ENCODE results near the gene SCRN1.

DNA sequence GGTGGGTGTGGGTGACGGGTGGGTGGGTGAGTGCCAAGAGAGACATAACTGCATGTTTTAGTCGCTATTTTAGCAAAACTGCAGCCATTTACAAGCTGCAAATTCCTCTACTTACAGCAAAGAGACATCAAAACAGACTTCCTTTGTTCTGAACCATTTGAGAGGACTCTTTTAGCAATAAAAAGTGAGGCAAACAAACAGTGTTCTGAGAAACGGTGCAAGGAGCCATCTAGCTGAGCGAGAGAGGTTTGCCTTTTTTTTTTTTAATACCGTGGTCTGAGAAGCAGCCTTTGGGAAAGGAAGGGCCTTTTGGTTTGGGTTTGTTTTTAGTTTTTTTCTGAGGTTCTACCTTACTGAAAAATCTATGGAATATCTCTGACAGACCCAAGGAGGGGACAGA lies 62.9 kb downstream of the SCRN1 start:
- TF ChIP-seq PAX5 (IDR thresholded peaks at IDR 0.05; ENCODE audit: insufficient read depth, low read length, severe bottlenecking): no peak
- no peak for TF ChIP-seq POLR2A (IDR thresholded peaks at IDR 0.05; ENCODE audit: low read depth, low read length)
- TF ChIP-seq POLR2AphosphoS5 (IDR thresholded peaks at IDR 0.05; ENCODE audit: low read depth, low read length): no peak
- TF ChIP-seq TAF1 (IDR thresholded peaks at IDR 0.05; ENCODE audit: low read depth, low read length): no peak
- TF ChIP-seq SPI1 (IDR thresholded peaks at IDR 0.05; ENCODE audit: low read depth, low read length): no peak
- no peak for TF ChIP-seq POU2F2 (IDR thresholded peaks at IDR 0.05; ENCODE audit: low read depth, low read length)

Measured in GM12891 (cell line).